COLO668 (cell line): ENCODE results near the gene KAZN.

Experiments
- DNase-seq: peaks from one replicate; lab custom pipeline; 2025; ENCODE audit not compliant: unreplicated experiment; lab: John Stamatoyannopoulos, UW

The KAZN gene

DNA sequence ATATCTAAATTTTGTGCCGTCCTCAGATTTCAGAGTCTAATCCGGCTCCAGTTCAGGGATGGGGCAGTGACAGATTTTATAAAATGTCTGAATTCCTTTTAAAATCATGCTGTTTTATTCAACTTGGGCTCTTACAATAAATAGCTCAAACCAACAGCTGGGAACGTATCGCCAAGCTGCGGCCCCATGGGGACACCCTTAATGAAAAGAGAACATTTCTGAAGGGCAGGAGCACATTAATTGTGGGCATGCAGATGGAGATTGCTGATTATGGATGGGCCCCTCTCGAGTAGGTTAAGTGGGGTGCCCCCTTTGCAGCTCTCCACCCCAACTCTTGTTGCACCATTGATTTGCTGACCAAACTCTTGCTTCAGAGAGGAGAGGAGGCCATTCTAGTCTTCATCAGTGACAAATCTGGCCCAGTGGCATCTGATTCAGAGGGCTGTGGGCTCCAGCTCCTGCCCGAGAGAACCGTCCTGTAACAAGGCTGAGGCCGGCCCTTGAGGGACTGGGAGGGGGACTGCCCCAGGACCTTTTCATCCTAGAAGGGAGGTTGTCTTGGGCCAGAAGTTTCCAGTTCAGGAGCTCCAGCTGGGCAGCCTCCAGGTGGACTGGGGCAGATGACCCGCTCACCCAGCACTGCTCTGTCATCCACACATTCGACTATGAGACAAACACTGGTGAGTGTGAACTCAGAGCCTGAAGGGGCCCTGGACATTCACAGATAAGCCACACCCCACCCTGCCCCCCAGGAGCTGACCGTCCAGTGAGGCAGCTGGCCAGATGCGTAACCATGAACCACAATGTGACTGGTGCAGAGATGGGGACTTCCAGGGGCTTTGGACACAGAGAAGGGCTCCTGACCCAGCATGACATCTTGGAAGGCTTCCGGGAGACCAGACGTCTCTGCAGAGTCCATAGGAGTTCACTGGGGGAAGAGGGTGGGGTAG lies 500.0 kb downstream of the KAZN start:
- no peak for DNase-seq

DNA sequence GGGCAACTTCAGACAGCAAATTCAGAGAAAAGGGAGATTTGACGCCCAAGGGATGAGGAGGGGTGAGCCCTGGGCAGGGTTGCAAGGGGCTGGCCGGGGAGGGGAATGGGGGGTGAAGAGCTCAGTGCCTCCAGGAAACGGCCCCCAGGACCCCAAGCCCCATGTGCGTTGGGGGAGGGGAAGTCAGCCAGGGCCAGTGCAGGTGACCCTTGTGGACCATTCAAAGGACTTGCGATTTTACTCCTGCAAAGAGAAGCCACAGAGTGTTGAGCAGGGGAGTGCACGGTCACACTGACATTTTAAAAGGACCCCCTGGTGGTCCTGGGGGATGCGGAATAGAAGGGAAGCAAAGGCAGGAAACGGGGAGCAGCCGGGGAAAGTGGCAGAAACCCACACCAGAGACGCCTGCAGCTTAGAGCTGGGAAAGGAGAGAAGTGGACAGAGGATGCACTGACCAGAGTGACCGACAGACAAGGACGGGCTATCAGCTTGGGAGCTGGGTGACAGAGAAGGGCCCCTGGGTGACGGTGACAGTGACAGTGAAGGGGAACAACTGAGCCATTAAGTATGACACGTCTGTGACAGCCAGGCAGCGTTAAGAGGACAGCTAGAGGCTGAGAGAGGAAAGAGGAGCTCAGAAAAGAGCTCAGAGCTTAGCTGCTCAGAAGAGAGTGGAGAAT lies 501.1 kb downstream of the KAZN start:
- DNase-seq: no peak

DNA sequence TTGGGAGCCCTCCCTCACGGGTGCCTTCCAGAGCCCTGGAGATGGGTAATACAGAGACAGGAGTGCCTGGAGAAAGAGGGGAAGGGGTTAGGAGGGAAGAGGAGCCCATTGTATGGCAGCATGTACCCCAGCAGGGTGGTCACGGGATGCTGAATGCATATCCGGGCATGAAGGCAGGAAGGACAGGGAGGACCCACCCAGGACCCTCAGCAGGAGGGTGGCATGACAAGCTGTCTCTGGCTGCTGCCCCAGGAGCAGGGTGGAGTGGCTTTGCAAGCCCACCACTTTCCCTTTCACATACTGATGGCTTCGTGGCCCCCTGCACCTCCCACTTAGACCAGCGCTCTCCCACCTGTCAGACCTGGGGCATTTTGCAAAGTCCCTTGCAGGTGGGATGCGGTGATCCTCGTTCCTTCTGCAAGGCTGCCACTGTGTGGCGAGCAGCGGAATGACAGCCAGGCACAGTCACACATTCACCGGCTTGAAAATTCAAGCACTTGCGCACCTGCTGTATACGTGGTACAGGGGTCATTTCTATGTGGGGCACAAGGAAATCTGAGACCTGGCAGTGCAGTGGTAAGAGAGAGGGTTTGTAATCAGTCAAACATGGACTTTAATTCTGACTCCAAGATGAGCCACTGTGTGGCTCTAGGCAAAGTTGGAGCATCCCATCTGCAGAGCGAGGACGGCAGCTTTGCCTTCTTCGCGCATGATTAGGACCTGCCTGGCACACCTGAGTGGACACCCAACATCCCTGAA lies 501.8 kb downstream of the KAZN start:
- peak; percentile 80 for DNase-seq

DNA sequence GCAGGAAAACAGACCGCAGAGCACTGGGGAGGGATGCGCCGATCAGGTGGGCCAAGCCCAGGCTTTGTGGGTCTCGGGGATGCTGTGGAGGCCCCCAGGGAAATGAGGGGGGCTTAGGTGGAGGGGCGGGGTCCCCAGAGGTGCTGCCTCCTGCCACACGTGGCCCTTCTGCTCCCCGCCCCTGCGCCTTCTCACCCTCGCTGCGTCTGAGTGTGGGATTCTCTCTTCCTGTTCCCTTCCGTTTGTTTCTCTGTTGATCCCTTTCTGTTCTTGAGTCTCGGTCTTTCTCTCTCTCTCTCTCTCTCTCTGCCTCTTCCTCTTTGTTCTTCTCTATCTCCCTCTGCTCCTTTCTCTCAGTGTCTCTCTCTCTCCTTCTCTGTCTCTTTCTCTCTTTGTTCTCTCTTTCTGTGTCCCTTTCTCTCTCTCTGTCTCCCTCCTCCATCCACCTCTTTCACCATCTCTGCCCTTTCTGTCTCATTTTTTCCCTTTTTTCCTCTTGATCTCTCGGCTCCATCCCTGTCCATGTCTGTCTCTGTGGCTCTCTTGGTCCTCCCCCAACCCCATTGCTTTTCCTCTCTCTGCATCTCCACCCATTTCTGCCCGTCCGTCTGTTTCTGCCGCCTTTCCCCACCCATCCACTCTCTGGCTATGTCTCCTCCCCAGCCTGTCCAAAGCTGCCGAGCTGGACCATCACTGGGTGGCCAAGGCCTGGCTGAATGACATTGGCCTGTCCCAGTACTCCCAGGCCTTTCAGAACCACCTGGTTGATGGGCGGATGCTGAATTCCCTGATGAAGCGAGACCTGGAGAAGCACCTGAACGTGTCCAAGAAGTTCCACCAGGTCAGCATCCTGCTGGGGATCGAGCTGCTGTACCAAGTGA lies 502.6 kb downstream of the KAZN start:
- DNase-seq: no peak

DNA sequence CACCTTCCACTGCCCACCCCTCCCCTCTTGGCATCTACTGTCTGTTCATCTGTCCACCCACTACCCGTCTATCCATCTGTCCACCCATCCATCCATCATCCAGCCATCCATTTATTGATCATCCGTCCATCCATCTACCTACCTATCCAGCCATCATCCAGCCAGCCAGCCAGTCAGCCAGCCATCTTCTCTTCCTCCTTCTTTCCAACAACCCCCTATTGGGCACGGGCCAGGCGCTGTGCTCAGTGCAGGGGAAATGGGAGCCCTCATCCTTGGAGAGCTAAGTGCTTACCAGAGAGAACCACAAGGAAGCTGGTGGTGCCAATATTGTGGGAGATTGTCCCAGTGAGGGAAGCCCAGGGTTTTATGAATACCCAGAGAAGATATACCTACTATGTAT lies 503.3 kb downstream of the KAZN start:
- no peak for DNase-seq

DNA sequence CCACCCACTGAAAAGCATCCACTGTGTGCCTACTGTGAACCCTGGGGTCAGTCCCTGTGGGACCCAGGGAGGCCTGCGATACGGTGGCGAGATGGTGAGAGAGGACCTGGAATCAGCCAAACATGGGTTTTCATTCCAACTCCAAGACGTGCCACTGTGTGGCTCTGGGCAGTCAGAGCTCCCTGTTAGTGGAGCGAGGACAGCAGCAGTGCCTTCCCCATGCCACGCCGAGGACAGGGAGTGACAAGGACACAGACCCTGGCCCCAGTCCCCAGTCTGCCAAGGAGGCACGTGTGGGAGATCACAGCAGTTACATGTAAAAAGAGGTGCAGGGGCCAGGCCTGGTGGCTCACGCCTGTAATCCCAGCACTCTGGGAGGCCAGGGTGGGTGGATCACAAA lies 504.2 kb downstream of the KAZN start:
- DNase-seq: no peak

DNA sequence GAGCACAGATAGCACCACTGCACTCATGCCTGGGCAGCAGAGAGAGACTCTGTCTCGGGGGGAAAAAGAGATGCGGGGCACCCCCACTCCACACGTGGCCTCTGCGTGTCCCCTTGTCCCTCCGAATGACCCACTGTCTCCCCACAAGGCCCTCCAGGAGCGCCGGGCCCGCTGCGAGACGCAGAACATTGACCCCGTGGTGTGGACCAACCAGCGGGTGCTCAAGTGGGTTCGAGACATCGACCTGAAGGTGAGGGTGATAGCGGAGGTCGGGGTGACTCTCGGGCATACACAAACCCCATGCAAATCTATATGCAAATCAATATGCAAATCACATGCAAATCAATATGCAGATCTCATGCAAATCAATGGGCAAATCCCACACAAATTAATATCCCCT lies 504.7 kb downstream of the KAZN start:
- DNase-seq: no peak

DNA sequence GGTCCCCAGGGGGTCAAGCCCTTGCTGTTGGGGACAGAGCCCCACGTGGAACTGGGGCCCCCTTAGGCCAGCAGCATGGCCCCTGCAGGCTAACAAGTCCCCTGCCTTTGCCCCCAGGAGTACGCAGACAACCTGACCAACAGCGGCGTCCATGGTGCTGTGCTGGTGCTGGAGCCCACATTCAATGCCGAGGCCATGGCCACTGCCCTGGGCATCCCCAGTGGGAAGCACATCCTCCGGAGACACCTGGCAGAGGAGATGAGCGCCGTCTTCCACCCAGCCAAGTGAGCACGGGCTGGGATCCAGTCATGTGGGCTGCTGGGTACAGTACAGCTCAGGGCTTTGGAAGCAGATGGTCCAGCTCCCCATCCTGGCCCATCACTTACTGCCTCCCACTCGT lies 505.4 kb downstream of the KAZN start:
- DNase-seq: no peak

DNA sequence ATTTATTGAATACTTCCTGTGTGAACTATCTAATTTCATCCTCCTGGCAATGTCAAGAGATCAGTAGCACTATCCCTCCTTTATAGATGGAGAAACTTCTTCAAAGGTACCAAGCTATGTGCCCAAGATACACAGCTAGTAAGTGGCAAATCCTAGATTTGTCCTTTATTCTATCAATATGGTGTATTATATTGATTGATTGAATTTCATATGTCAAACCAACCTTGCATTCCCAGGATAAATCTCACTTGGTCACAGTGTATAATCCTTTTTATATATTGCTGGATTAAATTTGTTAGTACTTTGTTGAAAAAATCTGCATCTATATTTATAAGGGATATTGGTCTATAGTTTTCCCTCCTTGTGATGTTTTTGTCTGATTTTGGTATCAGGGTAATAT lies 506.3 kb downstream of the KAZN start:
- no peak for DNase-seq

DNA sequence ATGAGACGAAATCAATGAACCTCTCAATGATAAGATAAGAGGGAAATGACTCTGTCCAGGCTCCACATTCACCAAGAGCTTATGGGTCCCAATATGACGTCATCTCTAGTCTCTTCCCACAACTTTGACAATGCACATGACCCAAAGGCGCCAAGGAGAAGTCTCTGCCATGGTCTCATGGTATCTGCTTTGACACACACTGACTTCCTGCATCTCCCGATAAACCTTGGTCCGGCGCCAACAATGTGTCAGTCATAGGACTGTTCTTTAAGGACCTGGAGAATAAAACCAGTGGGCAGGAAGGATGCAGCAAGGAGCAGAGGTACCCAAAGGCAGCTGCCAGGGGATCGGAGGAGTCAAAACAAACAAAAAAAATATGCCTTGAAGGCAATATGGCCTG lies 508.1 kb downstream of the KAZN start:
- DNase-seq: no peak

DNA sequence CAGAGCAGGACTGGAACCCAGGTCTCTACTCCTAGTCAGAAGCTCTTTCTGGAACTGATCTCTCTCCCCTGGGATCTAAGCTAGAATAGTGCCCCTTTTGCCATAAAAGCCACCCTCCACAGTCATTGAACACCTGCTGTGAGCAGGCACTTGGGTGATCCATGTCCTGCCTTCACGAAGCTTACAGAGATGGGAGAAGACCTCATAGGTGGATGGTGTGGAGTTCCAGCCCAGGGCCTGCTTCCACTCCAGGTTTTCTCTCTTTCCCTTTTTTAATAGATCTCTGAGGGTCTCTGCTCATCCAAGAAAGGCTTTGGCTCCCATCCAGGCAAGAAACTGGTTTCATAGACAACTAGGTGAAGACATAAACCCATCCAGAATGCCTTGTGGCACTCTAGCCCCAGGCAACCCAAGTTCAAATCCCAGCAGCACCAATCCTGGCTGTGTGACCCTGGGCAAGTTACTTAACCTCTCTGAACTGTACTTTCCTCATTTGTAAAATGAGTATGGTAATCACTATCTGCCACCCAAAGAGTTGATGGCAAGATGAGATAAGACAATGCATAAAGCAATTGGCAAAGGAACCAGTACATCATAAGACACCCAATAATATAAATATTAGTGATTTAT lies 508.7 kb downstream of the KAZN start:
- no peak for DNase-seq

DNA sequence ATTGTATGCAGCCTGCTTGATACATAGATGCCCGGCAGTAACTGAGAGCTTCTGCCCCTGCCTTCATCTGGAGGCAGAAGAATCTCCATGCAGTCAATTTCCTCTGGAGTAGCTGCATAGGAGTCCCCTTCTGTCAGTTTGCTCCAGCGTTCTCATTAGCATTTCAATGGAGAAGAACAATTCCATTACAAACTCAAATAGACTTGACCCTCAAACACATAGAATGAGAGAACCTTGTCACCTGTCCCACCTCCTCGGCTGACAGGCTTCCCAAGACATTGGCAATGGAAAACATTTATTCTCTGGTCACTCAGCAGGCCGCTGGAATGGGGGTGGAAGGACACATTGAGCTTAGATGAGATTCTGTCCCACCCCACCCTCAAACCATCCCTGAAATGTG lies 509.4 kb downstream of the KAZN start:
- no peak for DNase-seq

DNA sequence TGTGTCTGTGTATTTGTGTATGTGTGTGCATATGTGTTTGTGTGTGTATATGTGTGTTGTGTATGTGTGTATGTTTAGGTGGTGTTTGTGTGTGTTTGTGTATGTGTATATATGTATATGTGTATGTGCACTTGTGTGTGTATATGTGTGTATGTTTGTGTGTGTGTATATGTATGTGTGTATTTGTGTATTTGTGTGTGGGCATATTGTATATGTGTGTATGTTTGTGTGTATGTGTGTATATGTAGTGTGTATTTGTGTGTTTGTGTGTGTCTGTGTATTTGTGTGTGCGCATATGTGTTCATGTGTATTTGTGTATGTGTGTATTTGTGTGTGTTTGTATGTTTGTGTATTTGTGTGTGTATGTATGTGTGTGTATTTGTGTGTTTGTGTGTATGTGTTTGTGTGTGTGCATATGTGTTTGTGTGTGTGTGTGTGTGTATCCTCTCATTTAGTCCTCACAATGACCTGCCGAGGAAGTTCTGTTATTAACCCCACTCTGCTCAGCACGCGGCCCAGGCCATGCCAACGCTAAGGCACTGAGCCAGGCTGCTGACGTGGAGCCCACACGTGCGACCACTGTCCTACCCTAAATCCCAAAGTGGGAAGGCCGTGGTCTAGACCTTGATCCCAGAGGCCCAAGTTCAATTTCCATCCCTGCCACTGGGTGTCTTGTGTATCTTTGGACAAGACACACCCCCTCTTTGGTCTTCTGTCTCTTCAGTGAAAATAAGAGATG lies 511.8 kb downstream of the KAZN start:
- DNase-seq: no peak

DNA sequence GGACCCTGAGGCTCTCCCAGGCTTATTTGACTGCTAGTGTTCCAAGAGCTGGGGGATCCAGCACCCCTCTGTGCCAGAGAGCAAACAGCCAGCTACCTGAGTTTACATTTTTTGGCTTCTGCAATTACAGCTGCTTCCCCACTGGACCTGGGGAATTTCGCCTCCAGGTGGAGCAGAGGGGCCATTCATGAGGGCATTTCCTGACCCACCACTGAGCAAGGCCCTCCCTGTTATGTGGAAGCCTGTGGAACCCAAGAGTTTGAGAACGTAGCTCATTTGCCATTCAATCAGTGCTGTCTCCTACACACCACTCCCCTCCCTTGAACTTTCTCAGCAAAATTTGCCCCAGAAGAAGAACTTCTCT lies 512.4 kb downstream of the KAZN start:
- DNase-seq: no peak

DNA sequence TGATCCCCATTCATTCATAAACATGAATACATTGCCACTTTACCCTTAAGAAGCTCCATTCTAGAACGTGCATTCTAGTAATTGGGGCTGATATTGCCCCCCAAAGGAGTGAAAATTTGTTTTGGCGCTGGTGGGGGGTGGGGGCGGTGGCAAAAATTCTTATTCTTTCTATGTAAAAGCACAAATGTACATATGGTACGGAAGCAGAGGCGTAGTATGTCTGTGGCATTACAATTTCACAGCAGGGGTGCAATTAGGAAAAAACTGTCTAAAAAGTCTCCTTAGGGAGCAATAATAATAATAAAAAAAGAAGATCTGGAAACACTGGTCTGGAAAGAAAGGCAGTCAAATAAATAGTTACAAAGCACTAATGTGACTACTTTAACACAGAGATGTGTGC lies 514.7 kb downstream of the KAZN start:
- no peak for DNase-seq

DNA sequence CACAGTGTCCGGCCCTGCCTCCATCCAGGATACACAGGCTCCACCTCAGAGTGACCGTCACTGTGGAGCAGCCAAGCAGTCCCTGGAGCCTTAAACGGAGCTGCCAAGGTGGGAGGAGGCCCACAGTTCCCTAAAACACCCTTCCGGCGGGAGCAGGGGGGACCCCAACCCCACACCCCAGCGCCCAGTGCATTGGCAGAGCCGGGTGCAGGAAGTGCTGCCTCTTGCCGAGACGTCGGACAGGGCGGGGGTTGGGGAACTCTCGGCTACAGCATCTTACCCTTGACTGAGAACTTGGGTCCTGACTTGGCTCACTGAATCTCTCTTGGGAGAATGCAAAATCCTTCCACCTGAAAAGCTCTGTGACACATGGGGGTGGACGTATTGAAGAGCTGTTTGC lies 516.4 kb downstream of the KAZN start:
- no peak for DNase-seq

DNA sequence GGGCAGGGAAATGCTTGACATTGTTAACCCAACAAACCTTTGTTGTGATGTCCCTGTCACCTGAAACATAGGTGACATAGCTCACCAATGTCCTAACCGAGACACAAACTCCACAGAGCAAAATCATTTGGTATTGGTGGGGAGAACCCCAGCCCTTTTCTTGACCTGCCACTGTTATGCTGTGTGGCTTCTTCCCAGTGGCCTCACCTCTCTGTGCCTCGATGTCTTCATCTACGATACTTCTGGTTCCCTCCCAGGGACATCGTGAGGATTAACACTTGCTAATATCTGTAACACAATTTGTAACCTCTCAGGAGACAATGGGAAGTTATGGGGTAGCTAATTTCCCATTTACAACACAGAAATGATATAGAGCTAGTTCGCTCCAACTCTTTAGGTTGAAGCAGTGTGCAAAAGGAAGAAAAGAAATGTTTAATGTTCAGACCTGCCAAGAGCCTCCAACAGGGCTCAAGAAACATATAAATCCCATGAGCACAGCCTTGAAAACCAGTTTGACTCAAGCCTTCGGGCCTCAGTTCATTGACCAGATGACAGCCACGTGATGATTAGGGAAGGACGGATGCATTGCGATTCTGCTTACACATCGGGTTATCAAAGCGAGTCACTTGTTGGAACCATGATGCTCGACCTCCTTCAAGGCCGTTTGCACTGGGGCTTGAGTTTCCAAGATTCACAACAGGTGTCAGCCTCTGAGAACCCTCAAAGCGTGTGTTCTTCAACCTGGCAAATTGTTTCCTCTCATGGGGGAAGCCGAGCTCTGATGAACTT lies 517.3 kb downstream of the KAZN start:
- DNase-seq: no peak

DNA sequence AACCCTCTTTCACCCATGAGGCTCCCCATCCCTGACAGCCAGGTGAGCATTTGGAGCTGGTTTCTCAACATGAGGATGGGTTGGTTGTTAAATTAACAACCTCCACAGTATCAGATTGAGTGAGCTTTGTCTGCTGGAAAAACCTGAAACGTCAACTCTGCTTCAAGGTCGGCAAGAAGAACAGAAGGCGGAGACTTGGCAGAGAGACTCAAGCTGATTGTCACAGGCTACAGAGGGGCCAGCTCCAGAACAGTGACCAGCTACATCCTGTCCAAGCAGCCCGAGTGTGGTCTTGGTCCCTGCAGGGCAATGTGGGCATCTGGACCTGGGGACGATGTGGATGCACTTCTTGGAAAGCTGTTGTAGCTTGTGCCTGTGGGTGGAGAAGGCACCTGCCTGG lies 518.5 kb downstream of the KAZN start:
- no peak for DNase-seq
